CD4-positive, CD25-positive, alpha-beta regulatory T cell (primary cell): Measurements from ENCODE around the gene STIM1. TPM values are rescaled to one million over a fixed set of nuclear protein-coding genes. Genes with fewer than 3 reads are reported as not detected.
"Not testable (repeated sequence)": the region's sequence is repeated elsewhere in the genome, so short reads cannot be mapped to it uniquely, and the experiment has no call there.

ENCODE experiments used
- ATAC-seq, 2 donors: fragments of 150-1000 bp; cut with Tn5 transposase; one replicate each; pipeline ENCODE4 v1.10.0; 2021; ENCODE audit warnings: low read depth in 2 of 2, moderate number of reproducible peaks in 2 of 2, moderate library complexity in 1 of 2
- DNase-seq, 3 donors: peaks; one replicate each; pipeline versions ENCODE4 v3.0.0 to v3.0.0-alpha.2; 2012 to 2022; ENCODE audit warnings: mixed read lengths in 1 of 3
- H3K27ac ChIP-seq: one replicate; pipeline ENCODE4 v1.7.0; 2013; ENCODE audit warnings: mild to moderate bottlenecking, low read length; ENCODE audit not compliant: insufficient read depth, poor library complexity, severe bottlenecking
- H3K27me3 ChIP-seq: one replicate; pipeline ENCODE4 v1.7.0; 2013; ENCODE audit warnings: low read length; ENCODE audit not compliant: control insufficient read depth, insufficient read depth
- H3K36me3 ChIP-seq: one replicate; pipeline ENCODE4 v1.7.0; 2013; ENCODE audit warnings: mild to moderate bottlenecking, low read length, moderate library complexity; ENCODE audit not compliant: control insufficient read depth, insufficient read depth
- H3K4me1 ChIP-seq: 2 replicates; pipeline ENCODE4 v1.7.0; 2013; ENCODE audit warnings: mild to moderate bottlenecking, low read length; ENCODE audit not compliant: insufficient read depth, control insufficient read depth, poor library complexity, severe bottlenecking
- H3K4me3 ChIP-seq: one replicate; pipeline ENCODE4 v1.7.0; 2013; ENCODE audit warnings: low read depth, mild to moderate bottlenecking, low read length, moderate library complexity
- H3K9me3 ChIP-seq, 2 experiments: 1 replicate in 1 of 2; 2 replicates in 1 of 2; pipeline ENCODE4 v1.7.0; 2013; ENCODE audit warnings: low read length in 2 of 2, mild to moderate bottlenecking in 1 of 2, moderate library complexity in 1 of 2; ENCODE audit not compliant: control insufficient read depth in 2 of 2
- H3K27ac Mint-ChIP-seq, 3 donors: one replicate each; pipeline ENCODE4 v1.8.0; 2020 to 2022; ENCODE audit warnings: mild to moderate bottlenecking in 3 of 3, mixed read lengths in 3 of 3, moderate library complexity in 2 of 3
- H3K27me3 Mint-ChIP-seq: one replicate; pipeline ENCODE4 v1.8.0; 2022; ENCODE audit warnings: mild to moderate bottlenecking, mixed read lengths
- H3K36me3 Mint-ChIP-seq: one replicate; pipeline ENCODE4 v1.8.0; 2020; ENCODE audit warnings: mixed read lengths
- H3K4me1 Mint-ChIP-seq, 4 donors: one replicate each; pipeline ENCODE4 v1.8.0; 2020 to 2022; ENCODE audit warnings: mixed read lengths in 4 of 4, mild to moderate bottlenecking in 1 of 4
- H3K4me3 Mint-ChIP-seq, 4 donors: one replicate each; pipeline ENCODE4 v1.8.0; 2020 to 2022; ENCODE audit warnings: mild to moderate bottlenecking in 4 of 4, mixed read lengths in 4 of 4, moderate library complexity in 3 of 4
- H3K9me3 Mint-ChIP-seq, 7 donors: one replicate each; pipeline ENCODE4 v1.8.0; 2020 to 2022; ENCODE audit warnings: mixed read lengths in 7 of 7, mild to moderate bottlenecking in 3 of 7, moderate library complexity in 2 of 7
- polyA plus RNA-seq, 4 donors: library from polyadenylated mRNA; unstranded; fragments of 300-500 nt; fragmentation: Illumina TruSeq; gene quantifications; one replicate each; pipeline ENCODE4 v1.2.3, GENCODE V29; 2021
- total RNA-seq: library from RNA; stranded (reverse); gene quantifications from one replicate; pipeline ENCODE4 v1.2.3, GENCODE V29; 2022

The STIM1 gene
- total and polyA plus RNA-seq, 5 donors from 2014 or later: 25.7 to 134 (median 29.8) TPM

DNA sequence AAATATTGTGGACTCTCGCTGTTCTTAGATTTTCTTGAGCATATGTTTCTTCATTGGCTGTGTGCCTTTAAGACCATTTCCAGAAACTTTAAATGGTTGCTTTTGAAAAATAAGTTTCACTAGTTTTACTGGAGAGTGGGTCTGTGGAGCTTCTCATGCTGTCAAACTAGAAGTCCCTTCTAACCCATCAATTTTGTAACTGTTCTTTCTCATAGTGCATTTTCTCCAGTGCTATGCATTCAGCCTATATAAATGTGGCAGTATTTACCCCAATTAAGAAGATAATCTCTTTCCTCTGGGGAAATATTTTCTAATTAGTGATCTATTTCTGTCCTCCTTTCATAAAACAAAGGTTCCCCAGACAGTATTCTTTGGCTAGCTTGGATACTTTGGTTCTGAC, 141.2 kb downstream of the STIM1 start:
- Histone ChIP-seq H3K4me3 (no peak overlapping the region), H3K27ac (no peak overlapping the region), H3K4me1 (no peaks in the 10 kb centered on the region), H3K36me3 (no peaks in the 10 kb centered on the region), H3K9me3 (peaks cover 3 to 8% of the 10 kb centered on the region in 2 experiments), H3K27me3 (no peaks in the 10 kb centered on the region)
- Mint-ChIP-seq H3K4me1 (peaks cover 24 to 49% (median 41%) of the 10 kb centered on the region in 4 donors), H3K36me3 (peaks cover 24% of the 10 kb centered on the region), H3K4me3 (no peak overlapping the region), H3K9me3 (peaks cover 0 to 18% (median 9%) of the 10 kb centered on the region in 7 donors), H3K27me3 (no peaks in the 10 kb centered on the region), H3K27ac (no peak overlapping the region)
- DNase-seq: no peak
- ATAC-seq: no peak

DNA sequence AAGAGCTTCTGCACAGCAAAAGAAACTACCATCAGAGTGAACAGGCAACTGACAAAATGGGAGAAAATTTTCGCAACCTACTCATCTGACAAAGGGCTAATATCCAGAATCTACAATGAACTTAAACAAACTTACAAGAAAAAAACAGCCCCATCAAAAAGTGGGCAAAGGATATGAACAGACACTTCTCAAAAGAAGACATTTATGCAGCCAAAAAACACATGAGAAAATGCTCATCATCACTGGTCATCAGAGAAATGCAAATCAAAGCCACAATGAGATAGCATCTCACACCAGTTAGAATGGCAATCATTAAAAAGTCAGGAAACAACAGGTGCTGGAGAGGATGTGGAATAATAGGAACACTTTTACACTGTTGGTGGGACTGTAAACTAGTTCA, 149.3 kb downstream of the STIM1 start:
- not testable (repeated sequence) for ATAC-seq, DNase-seq, H3K27ac Mint-ChIP-seq, H3K36me3 Mint-ChIP-seq, H3K36me3 ChIP-seq, H3K9me3 ChIP-seq, H3K27ac ChIP-seq, H3K27me3 ChIP-seq, H3K27me3 Mint-ChIP-seq, H3K4me3 Mint-ChIP-seq, H3K4me1 ChIP-seq, H3K9me3 Mint-ChIP-seq, H3K4me3 ChIP-seq
- H3K4me1 Mint-ChIP-seq: peaks cover 17 to 27% (median 21%) of the 10 kb centered on the region in 4 donors

DNA sequence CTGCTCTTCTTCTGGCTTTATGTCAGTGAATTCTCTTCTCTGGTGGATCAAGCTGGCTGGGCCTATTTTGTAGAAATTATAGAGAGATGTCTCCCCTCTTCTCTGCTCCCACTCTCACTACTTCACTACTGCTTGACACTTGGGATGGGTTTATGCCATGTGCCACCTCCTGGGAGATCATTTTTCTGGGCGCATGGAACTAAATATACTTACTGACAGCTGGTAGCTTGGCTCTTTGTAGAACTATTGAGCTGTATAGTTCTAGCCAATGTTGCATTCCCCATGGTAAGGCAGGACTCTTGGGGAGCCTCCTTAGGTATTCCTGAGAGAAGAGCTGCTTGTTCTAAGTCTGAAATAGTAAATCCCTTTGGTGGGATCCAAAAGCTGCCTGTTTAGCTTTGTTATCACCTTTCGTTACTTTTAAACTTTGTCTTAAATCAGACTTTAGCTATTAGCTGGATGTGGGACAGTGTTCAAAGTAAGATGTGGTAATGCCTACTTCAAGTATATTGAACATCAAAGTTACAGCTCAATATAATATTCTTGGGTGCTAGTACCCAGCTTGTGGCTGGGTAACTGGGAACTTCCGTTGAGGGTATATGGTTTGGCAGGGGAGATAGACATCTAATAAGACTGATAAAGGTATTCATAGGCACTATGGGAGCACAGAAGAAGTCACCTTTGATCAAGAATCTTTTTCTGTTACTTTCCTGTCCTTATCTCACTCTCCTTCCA, 151.6 kb downstream of the STIM1 start:
- no peak overlapping the region for H3K27ac ChIP-seq
- H3K9me3 Mint-ChIP-seq: peaks cover 0 to 7% (median 0%) of the 10 kb centered on the region in 7 donors

DNA sequence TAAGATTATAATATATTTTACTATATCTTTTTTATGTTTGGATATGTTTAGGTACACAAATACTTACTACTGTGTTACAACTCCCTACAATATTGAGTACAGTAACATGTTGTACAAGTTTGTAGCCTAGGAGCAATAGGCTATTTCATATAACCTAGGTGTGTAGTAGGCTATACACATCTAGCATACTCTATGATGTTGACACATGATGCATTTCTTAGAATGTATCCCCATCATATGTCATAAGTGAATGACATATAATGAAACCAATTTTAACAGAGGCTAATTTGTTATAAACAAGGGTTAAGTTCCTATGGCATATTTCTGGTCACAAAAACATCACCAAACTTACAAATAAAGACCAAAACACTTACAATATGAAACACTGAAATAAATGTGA, 152.7 kb downstream of the STIM1 start:
- Mint-ChIP-seq H3K4me3 (no peak overlapping the region), H3K4me1 (peaks cover 24 to 52% (median 37%) of the 10 kb centered on the region in 4 donors), H3K9me3 (peaks cover 0 to 7% (median 0%) of the 10 kb centered on the region in 7 donors), H3K36me3 (peaks cover 16% of the 10 kb centered on the region), H3K27me3 (no peaks in the 10 kb centered on the region), H3K27ac (no peak overlapping the region)
- Histone ChIP-seq H3K9me3 (no peaks in the 10 kb centered on the region), H3K36me3 (no peaks in the 10 kb centered on the region), H3K4me1 (peaks cover 5% of the 10 kb centered on the region), H3K27me3 (no peaks in the 10 kb centered on the region), H3K4me3 (no peak overlapping the region), H3K27ac (no peak overlapping the region)
- no peak for ATAC-seq
- DNase-seq: peak in 1 of 3 donors; percentile 20

More for the DNA sequence above, 151.6 kb downstream of the STIM1 start:
- H3K36me3 Mint-ChIP-seq: peaks cover 16% of the 10 kb centered on the region
- H3K4me3 Mint-ChIP-seq: peak overlapping the region in 2 of 4 donors; percentile 27 to 51
- no peaks in the 10 kb centered on the region for H3K27me3 ChIP-seq
- H3K4me3 ChIP-seq: no peak overlapping the region
- H3K9me3 ChIP-seq: no peaks in the 10 kb centered on the region
- H3K27ac Mint-ChIP-seq: peak overlapping the region in 2 of 3 donors; percentile 50 to 66
- no peaks in the 10 kb centered on the region for H3K36me3 ChIP-seq
- peaks cover 17 to 42% (median 31%) of the 10 kb centered on the region in 4 donors for H3K4me1 Mint-ChIP-seq
- H3K4me1 ChIP-seq: peaks cover 5% of the 10 kb centered on the region
- no peaks in the 10 kb centered on the region for H3K27me3 Mint-ChIP-seq
- ATAC-seq (peak; percentile 42 to 55), DNase-seq (peak in 1 of 3 donors; percentile 28)

DNA sequence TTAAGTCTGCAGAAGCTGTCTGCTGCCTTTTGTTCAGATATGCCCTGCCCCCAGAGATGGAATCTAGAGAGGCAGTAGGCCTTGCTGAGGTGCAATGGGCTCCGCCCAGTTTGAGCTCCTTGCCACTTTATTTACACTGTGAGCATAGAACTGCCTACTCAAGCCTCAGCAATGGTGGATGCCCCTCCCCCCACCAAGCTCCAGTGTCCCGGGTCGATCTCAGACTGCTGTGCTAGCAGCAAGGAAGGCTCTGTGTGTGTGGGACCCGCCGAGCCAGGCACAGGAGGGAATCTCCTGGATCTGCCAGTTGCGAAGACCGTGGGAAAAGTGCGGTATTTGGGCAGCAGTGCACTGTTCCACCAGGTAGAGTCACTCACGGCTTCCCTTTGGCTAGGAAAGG, 161.1 kb downstream of the STIM1 start:
- H3K9me3 ChIP-seq, DNase-seq, H3K27me3 ChIP-seq, H3K4me1 ChIP-seq, H3K27ac ChIP-seq, H3K4me3 ChIP-seq, H3K36me3 Mint-ChIP-seq, H3K36me3 ChIP-seq, H3K4me3 Mint-ChIP-seq, H3K27ac Mint-ChIP-seq, ATAC-seq, H3K27me3 Mint-ChIP-seq, H3K9me3 Mint-ChIP-seq: not testable (repeated sequence)
- peaks cover 29 to 83% (median 56%) of the 10 kb centered on the region in 4 donors for H3K4me1 Mint-ChIP-seq

DNA sequence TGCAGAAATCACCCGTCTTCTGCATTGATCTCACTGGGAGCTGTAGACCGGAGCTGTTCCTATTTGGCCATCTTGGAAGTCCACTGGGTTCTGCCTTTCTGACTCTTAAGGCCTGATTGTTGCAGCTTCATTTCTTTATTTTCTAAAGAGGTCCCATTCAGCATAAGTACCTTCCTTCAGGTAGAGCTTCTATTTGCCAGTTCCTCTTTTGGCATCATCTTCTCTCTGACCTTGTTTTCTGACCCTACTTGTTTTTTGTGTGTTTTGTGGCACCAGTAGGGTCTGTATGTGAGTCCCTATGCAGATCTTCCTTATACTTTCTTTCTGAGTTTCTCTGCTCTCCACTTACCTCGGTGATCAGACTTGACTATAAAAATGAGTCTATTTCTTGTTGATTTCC, 161.7 kb downstream of the STIM1 start:
- DNase-seq: no peak
- no peak for ATAC-seq
- Histone ChIP-seq H3K4me1 (no peaks in the 10 kb centered on the region), H3K27me3 (no peaks in the 10 kb centered on the region), H3K36me3 (no peaks in the 10 kb centered on the region), H3K27ac (no peak overlapping the region), H3K9me3 (no peaks in the 10 kb centered on the region), H3K4me3 (no peak overlapping the region)
- H3K9me3 Mint-ChIP-seq: peaks cover 0 to 2% (median 0%) of the 10 kb centered on the region in 7 donors
- H3K27me3 Mint-ChIP-seq: no peaks in the 10 kb centered on the region
- peak overlapping the region in 1 of 3 donors; percentile 84 for H3K27ac Mint-ChIP-seq
- peak overlapping the region in 1 of 4 donors; percentile 19 for H3K4me3 Mint-ChIP-seq
- peaks cover 8% of the 10 kb centered on the region for H3K36me3 Mint-ChIP-seq
- peaks cover 29 to 78% (median 53%) of the 10 kb centered on the region in 4 donors for H3K4me1 Mint-ChIP-seq

DNA sequence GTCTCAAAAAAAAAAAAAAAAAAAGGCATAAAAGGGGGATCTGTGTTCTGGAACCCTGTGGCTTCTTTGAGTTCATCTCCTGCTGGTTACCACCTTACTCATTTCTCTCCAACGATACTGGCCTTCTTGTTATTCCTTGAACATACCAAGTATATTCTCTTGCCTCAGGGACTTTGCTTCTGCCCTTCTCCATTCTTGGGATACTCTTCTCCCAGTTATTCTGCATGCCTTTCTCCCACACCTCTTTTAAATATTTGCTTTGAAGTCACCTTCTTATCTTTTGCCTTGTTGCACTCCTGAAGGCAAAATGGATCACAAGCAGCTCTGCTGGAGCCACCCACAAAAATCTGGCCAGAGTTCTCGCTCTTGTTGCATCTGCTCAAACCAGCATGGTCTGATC, 163.2 kb downstream of the STIM1 start:
- Histone ChIP-seq H3K27ac (no peak overlapping the region), H3K36me3 (peaks cover 4% of the 10 kb centered on the region), H3K27me3 (no peaks in the 10 kb centered on the region), H3K9me3 (no peaks in the 10 kb centered on the region), H3K4me1 (no peaks in the 10 kb centered on the region), H3K4me3 (no peak overlapping the region)
- H3K9me3 Mint-ChIP-seq: peaks cover 0 to 2% (median 1%) of the 10 kb centered on the region in 7 donors
- H3K36me3 Mint-ChIP-seq: peaks cover 17% of the 10 kb centered on the region
- ATAC-seq: no peak
- peaks cover 28 to 66% (median 52%) of the 10 kb centered on the region in 4 donors for H3K4me1 Mint-ChIP-seq
- DNase-seq: no peak
- H3K4me3 Mint-ChIP-seq: peak overlapping the region in 1 of 4 donors; percentile 54
- no peaks in the 10 kb centered on the region for H3K27me3 Mint-ChIP-seq
- H3K27ac Mint-ChIP-seq: peak overlapping the region in 1 of 3 donors; percentile 72

DNA sequence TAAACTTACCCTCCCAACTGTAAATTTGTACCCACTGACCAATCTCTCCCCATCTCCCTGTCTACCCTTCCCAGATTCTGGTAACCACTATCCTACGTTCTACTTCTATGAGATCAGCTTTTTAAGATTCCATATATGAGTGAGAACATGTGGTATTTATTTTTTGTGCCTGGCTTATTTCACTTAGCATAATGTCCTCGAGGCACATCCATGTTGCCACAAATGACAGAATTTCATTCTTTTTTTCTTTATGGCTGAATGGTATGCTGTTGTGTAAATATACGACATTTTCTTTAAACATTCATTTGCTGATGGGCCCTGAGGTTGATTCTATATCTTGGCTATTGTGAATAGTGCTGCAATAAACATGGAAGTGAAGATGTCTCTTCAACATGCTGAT, 164.4 kb downstream of the STIM1 start:
- no peak for DNase-seq
- H3K27ac ChIP-seq: no peak overlapping the region
- H3K4me1 ChIP-seq: no peaks in the 10 kb centered on the region
- H3K36me3 Mint-ChIP-seq: peaks cover 30% of the 10 kb centered on the region
- H3K4me3 ChIP-seq: no peak overlapping the region
- ATAC-seq: no peak
- H3K27me3 Mint-ChIP-seq: no peaks in the 10 kb centered on the region
- peaks cover 17% of the 10 kb centered on the region for H3K36me3 ChIP-seq
- no peaks in the 10 kb centered on the region for H3K9me3 ChIP-seq
- H3K27ac Mint-ChIP-seq: peak overlapping the region in 2 of 3 donors; percentile 13 to 48
- H3K9me3 Mint-ChIP-seq: peaks cover 0 to 2% (median 1%) of the 10 kb centered on the region in 7 donors
- H3K27me3 ChIP-seq: no peaks in the 10 kb centered on the region
- peaks cover 21 to 56% (median 46%) of the 10 kb centered on the region in 4 donors for H3K4me1 Mint-ChIP-seq
- no peak overlapping the region for H3K4me3 Mint-ChIP-seq
